Retinal pigment epithelial cell (primary cell): ENCODE results near the gene NEK3.

ENCODE experiments used
- DNase-seq: peaks from one replicate; pipeline ENCODE4 v3.0.0-alpha.2; 2010; ENCODE audit warnings: low read depth
- H3K4me3 ChIP-seq: 2 replicates; pipeline ENCODE4 v1.5.1; 2011; ENCODE audit warnings: mild to moderate bottlenecking, low read length, control low read depth, moderate library complexity
- CTCF ChIP-seq: conservative IDR thresholded peaks from 2 replicates; pipeline ENCODE4 v1.5.1; 2011; ENCODE audit warnings: low read depth, low read length, control low read depth, inconsistent platforms

NEK3 gene

GRCh38 chr13:52158629-52159158, 703 bp downstream of the NEK3 start:
- no peak for TF ChIP-seq CTCF
- H3K4me3 ChIP-seq: peak overlapping the region; percentile 60
- no peak for DNase-seq

GRCh38 chr13:52156724-52157261, 2.6 kb downstream of the NEK3 start:
- DNase-seq: no peak
- TF ChIP-seq CTCF: no peak
- no peak overlapping the region for H3K4me3 ChIP-seq

GRCh38 chr13:52155177-52155576, 4.2 kb downstream of the NEK3 start:
- H3K4me3 ChIP-seq: no peak overlapping the region
- no peak for TF ChIP-seq CTCF
- DNase-seq: no peak

- no peak for TF ChIP-seq CTCF
- no peak for DNase-seq
- no peak overlapping the region for H3K4me3 ChIP-seq
Observed at GRCh38 chr13:52147225-52147624, 12.2 kb downstream of the NEK3 start.

- TF ChIP-seq CTCF: peak; percentile 10
- no peak overlapping the region for H3K4me3 ChIP-seq
- DNase-seq: no peak
Observed at GRCh38 chr13:52141299-52141698, 18.1 kb downstream of the NEK3 start.

- no peak for DNase-seq
- no peak for TF ChIP-seq CTCF
- no peak overlapping the region for H3K4me3 ChIP-seq
Observed at GRCh38 chr13:52137489-52137888, 21.9 kb downstream of the NEK3 start.

- H3K4me3 ChIP-seq: no peak overlapping the region
- DNase-seq: no peak
- no peak for TF ChIP-seq CTCF
Observed at GRCh38 chr13:52136763-52137162, 22.6 kb downstream of the NEK3 start.
